Esophagus squamous epithelium (tissue), 4 donors: Measurements from ENCODE around the gene LRRC17.

Experiments used
- CTCF ChIP-seq, 6 experiments: fragments of 450-650 bp in 4 of 6; fragments of 200-600 bp in 2 of 6; sonication (generic) in 2 of 6; IDR thresholded peaks; one replicate each; pipeline ENCODE4 v1.5.1; 2016 to 2019; ENCODE audit warnings: antibody characterized with exemption in 6 of 6, mild to moderate bottlenecking in 4 of 6, moderate library complexity in 4 of 6
- POLR2A ChIP-seq, 4 donors: fragments of 450-650 bp; IDR thresholded peaks; one replicate each; pipeline ENCODE4 v1.6.1; 2017; ENCODE audit warnings: antibody characterized with exemption in 4 of 4, mild to moderate bottlenecking in 4 of 4, moderate library complexity in 3 of 4

GRCh38 chr7:102926783-102927140 lies 14.0 kb downstream of the LRRC17 start:
- TF ChIP-seq CTCF (IDR thresholded peaks at IDR 0.05) = no peak
- TF ChIP-seq POLR2A (IDR thresholded peaks at IDR 0.05) = no peak
